ENCODE data around the gene PARD6B.
"Not testable (repeated sequence)": the region's sequence is repeated elsewhere in the genome, so short reads cannot be mapped to it uniquely, and the experiment has no call there.

- TF ChIP-seq CTCF (IDR thresholded peaks at IDR 0.05) = peak in 5 of 12 donors; percentile 14 to 38 (median 24)
- TF ChIP-seq POLR2A (IDR thresholded peaks at IDR 0.05) = not testable (repeated sequence)
Observed at GRCh38 chr20:50793575-50794016, 62.2 kb downstream of the PARD6B start.

Data from heart left ventricle (tissue), 13 donors.